T-helper 22 cell (primary cell): Measurements from ENCODE around the gene MSGN1.

Source experiments
- DNase-seq: peaks from one replicate; pipeline ENCODE4 v3.0.0-alpha.2; 2020; ENCODE audit warnings: low read depth

MSGN1 gene

GRCh38 chr2:17816396-17817245 is at the start of gene MSGN1:
MSGN1 (plus strand) TSS chr2:17816460; CDS start chr2:17816519, 59 bp downstream.
- no peak for DNase-seq

GRCh38 chr2:17768894-17769293 is 47.4 kb upstream of the MSGN1 start:
- no peak for DNase-seq

GRCh38 chr2:17771956-17772355 is 44.3 kb upstream of the MSGN1 start:
- DNase-seq = no peak

GRCh38 chr2:17772532-17772931 is 43.7 kb upstream of the MSGN1 start:
- no peak for DNase-seq

GRCh38 chr2:17780546-17780945 is 35.7 kb upstream of the MSGN1 start:
- DNase-seq = no peak

GRCh38 chr2:17781482-17781881 is 34.8 kb upstream of the MSGN1 start:
- DNase-seq = no peak

- no peak for DNase-seq
Observed at GRCh38 chr2:17786727-17787126, 29.5 kb upstream of the MSGN1 start.

- DNase-seq = no peak
Observed at GRCh38 chr2:17788773-17789172, 27.5 kb upstream of the MSGN1 start.

GRCh38 chr2:17790536-17790935 is 25.7 kb upstream of the MSGN1 start:
- DNase-seq = no peak

GRCh38 chr2:17791121-17791816 is 25.0 kb upstream of the MSGN1 start:
- no peak for DNase-seq

GRCh38 chr2:17791817-17792130 is 24.5 kb upstream of the MSGN1 start:
- no peak for DNase-seq

- no peak for DNase-seq
Observed at GRCh38 chr2:17792515-17792914, 23.7 kb upstream of the MSGN1 start.

- DNase-seq = no peak
Observed at GRCh38 chr2:17793296-17793695, 23.0 kb upstream of the MSGN1 start.

- no peak for DNase-seq
Observed at GRCh38 chr2:17793803-17794354, 22.4 kb upstream of the MSGN1 start.

- DNase-seq = no peak
Observed at GRCh38 chr2:17795309-17795708, 21.0 kb upstream of the MSGN1 start.

- DNase-seq = no peak
Observed at GRCh38 chr2:17798338-17798737, 17.9 kb upstream of the MSGN1 start.

- DNase-seq = no peak
Observed at GRCh38 chr2:17799301-17800120, 16.7 kb upstream of the MSGN1 start.

GRCh38 chr2:17800219-17800618 is 16.0 kb upstream of the MSGN1 start:
- DNase-seq = no peak

- no peak for DNase-seq
Observed at GRCh38 chr2:17800693-17801458, 15.4 kb upstream of the MSGN1 start.

GRCh38 chr2:17803497-17803896 is 12.8 kb upstream of the MSGN1 start:
- no peak for DNase-seq

GRCh38 chr2:17804358-17804757 is 11.9 kb upstream of the MSGN1 start:
- DNase-seq = no peak

GRCh38 chr2:17805166-17805565 is 11.1 kb upstream of the MSGN1 start:
- DNase-seq = no peak
